GM21576 (cell line): ENCODE data around the gene RNPEPL1.

ENCODE experiments used
- ATAC-seq: cut with Tn5 transposase; IDR thresholded peaks from one replicate; pipeline ENCODE4 v1.9.1; 2021; ENCODE audit warnings: mild to moderate bottlenecking, moderate library complexity; ENCODE audit not compliant: unreplicated experiment

RNPEPL1 gene

DNA sequence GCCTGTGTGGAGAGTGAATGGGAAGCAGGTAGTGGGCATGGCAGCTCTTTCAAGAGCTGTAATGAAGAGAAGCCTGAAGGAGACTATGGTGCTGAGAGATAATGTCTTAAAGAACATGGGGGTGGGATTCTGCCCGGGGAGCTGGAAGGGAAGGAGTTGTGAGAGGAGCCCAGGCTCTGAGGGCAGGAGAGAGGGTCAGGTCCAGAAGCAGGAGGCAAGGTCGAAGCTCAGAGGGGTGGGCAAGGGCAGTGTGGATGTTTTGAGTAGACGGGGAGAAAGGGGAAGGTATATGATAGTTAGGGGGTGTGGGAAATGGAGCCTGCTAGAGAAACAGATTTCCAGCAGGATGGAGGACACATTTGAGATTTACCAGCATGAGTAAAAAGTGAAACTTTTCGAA is 20.4 kb downstream of the RNPEPL1 start:
- no peak for ATAC-seq

- ATAC-seq = no peak
Observed at GRCh38 chr2:240589375-240589774, 21.1 kb downstream of the RNPEPL1 start.

GRCh38 chr2:240589850-240590525 is 21.7 kb downstream of the RNPEPL1 start:
- no peak for ATAC-seq

DNA sequence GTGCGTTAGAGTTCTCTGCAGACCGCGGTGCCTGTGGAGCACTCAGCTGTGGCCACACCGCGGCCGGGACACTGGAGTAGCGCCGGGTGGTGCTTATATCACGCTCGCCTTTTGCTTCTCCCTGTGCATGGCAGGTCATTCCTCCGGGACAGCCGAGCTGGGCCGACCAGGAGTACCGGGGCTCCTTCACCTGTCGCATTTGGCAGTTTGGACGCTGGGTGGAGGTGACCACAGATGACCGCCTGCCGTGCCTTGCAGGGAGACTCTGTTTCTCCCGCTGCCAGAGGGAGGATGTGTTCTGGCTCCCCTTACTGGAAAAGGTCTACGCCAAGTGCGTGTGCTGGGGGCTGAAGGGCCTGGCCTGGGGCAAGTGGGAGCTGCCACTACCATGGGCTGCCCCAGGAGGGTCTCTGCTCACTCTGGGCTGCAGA is 22.4 kb downstream of the RNPEPL1 start:
- no peak for ATAC-seq

GRCh38 chr2:240591226-240591625 is 22.9 kb downstream of the RNPEPL1 start:
- ATAC-seq = no peak

- ATAC-seq = no peak
Observed at GRCh38 chr2:240591784-240592183, 23.5 kb downstream of the RNPEPL1 start.

GRCh38 chr2:240593026-240593702 is 24.9 kb downstream of the RNPEPL1 start:
- ATAC-seq = no peak

DNA sequence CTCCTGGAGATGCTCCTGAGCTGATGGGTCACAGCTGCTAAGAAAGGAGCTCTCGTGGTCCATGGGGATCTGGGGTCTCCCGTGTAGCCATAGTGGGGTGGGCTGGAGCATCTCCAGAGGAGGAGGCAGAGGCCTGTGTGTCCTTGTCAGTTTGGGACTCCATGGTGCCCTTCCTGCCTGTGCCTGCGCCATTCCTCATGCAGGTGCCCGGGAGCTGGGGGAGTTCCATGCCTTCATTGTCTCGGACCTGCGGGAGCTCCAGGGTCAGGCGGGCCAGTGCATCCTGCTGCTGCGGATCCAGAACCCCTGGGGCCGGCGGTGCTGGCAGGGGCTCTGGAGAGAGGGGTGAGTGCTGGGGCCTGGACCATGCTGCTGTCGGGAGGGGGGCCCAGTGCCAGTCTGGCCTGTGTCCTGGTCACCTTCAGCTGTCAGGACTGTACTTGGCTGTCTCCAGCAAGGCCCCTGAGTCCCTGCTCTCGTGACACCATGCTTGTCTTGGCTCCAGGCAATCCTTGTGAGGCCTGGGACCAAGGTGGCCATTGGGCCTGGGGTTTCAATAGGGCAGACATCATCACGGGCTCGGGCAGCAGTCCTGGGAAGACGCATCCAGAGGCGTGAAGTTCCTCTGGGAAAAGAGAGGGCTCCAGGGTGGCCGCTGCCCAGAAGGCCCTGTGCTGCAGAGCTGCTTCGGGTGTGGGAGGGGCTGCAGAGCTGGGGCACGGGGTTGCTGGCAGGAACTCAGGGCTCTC is 25.6 kb downstream of the RNPEPL1 start:
- no peak for ATAC-seq

GRCh38 chr2:240594511-240595380 is 26.5 kb downstream of the RNPEPL1 start:
- no peak for ATAC-seq

GRCh38 chr2:240595381-240596079 is 27.2 kb downstream of the RNPEPL1 start:
- ATAC-seq = no peak

- no peak for ATAC-seq
Observed at GRCh38 chr2:240596080-240596460, 27.8 kb downstream of the RNPEPL1 start.

DNA sequence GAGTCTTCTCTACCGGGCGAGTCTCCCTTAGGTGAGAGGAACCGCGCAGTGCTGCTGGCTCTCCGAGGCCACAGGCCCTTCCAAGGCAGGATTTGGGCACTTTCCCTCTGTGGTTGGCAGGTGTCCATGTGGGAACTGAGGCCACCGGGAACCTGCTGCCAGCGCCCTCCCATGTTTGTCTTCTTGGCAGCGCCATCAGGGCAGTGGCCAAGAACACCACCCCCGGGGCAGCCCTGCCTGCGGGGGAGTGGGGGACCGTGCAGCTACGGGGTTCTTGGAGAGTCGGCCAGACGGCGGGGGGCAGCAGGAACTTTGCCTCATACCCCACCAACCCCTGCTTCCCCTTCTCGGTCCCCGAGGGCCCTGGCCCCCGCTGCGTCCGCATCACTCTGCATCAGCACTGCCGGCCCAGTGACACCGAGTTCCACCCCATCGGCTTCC is 28.2 kb downstream of the RNPEPL1 start:
- no peak for ATAC-seq

- no peak for ATAC-seq
Observed at GRCh38 chr2:240597054-240597418, 28.8 kb downstream of the RNPEPL1 start.

DNA sequence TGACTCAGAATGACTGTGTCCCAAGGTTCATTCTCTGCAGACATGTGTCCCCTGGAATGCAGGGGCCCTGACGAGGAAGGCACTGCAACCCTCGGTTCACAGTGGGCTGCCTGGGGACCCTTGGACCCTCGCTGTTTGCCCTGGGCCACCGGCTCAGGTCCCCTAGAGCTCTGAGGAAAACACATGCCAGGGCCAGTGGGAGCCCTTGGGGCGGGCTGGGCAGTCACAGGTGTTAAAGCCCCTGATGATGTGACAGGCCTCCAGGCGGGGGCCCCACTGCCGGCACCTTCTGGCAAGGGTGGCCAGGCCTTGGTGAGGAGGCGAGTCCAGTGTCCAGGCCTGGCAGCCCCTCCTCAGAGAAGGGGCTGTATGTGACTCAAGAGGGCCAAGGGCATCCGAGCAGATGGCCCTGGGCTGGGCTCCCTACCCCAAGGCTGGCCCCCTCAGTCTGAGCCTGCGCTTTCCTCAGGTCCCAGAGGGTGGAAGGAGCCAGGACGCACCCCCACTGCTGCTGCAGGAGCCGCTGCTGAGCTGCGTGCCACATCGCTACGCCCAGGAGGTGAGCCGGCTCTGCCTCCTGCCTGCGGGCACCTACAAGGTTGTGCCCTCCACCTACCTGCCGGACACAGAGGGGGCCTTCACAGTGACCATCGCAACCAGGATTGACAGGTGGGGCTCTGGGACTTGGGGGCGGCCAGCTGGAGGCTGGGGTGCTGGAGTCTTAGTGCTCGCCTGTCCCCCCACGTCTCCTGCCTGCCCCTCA is 29.3 kb downstream of the RNPEPL1 start:
- ATAC-seq = no peak

DNA sequence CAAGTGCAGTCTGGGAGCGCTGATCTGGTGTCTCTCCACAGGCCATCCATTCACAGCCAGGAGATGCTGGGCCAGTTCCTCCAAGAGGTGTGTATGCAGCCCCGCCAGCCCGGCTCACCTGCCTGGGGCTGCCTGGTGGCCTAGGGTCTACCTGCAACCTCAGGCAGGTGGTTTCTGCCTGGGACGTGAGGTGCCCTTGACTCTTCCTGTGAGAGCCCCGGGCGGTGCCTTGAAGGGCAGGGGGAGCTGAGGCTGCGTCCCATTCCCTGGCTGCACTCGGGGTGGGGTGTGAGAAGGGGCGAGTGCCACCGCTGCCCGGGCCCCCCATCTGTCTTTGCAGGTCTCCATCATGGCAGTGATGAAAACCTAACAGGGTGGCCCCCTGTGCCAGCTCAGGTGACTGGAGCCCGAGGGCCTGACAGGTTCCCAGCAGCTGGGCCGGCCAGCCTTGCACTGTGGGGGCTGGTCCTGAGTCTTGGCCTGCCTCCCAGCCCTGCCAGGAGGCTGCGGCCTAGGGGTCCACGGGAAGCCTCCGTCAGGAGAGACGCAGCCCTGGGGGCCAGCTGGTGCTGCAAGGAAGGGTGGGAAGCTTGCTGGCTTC is 30.1 kb downstream of the RNPEPL1 start:
- ATAC-seq = no peak

- no peak for ATAC-seq
Observed at GRCh38 chr2:240599141-240599583, 30.9 kb downstream of the RNPEPL1 start.

DNA sequence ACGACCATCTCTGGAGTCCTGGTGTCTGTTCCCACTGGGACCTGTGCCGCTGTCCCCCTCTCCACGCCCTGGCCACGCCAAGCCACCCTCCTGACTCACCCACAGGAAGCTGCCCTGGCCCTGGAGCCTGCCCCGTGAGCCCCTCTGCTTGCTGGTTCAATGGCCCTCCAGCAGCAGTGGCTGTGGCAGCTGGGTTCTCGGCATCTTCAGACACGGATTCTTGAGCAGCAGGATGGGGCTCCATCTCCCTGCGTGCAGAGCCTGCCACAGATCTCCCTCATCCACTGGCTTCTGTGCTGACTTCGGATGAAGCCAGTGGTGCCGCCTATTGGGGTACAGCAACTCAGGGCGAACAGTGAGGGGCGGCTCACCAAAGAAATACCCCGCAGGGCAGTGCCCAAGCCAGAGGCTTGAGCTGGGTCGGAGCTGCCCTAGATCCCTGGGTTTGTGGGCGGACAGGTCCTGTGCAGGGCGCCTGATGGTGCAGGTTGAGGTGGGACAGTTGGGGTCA is 32.2 kb downstream of the RNPEPL1 start:
- ATAC-seq = no peak

DNA sequence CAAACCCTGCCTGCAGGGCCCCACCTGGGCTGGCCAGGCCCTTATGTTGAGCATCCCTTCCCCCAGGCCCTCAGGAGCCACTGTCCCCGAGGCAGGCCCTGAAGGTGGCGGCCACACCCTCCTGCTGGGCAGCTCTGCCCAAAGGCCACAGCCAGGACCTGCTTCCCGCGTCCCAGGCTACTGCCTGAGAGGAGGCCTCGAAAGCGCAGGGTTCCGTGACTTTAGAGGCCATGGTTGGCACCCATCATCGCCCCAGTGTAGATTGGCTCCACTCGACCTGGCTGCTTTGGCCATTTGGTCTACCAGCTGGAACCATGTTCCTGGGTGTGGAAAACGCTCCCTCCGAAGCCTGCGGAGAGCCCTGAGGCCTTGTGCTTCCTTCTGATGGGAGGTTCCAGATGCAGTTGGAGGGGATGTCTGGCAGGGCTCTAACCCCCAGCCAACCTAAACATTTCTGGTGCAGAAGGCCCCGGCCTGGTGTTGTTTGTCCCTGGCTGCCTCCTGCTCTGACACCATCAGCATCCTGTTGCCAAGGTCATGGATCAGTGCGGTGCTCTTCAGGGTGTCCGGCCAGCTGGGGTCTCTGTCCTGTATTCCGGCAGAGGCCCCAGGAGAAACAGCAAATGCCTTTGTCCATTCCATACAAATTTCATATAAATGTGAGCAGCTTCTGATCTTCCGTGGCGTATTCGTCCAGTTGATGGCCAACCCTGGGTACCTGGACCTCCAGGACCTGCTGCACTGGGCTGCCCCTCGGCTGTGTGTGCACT is 33.0 kb downstream of the RNPEPL1 start:
- no peak for ATAC-seq
